ENCODE measurements around the gene OR51E1. TPM values are rescaled to one million over a fixed set of nuclear protein-coding genes. Genes with fewer than 3 reads are reported as not detected.

Gene OR51E1
- polyA plus RNA-seq, 3 donors, result not detected

DNA sequence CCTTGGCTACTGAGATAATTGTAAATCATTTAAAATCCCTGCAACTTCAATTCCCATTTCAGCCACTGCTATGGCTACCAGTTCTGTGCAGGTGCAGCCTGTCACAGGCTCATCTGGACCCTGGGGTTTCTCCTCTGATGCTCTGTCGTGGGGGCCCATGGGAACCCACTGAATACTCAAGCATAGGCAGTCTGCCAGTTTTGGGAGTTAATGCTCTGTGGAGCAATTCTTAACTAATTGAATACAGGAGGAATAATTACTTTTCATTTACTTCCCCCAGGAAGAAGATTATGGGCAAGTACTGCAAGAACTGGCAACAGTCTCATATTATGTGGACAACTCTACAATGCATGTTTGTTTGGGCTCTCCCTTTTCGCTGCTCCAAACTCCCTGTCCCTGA, 28.0 kb downstream of the OR51E1 start:
- no peak for TF ChIP-seq CTCF (IDR thresholded peaks at IDR 0.05)
- H3K4me3 ChIP-seq (replicated peaks in 1 of 3; ENCODE audit: low read depth in 2 of 3, low read length in 3 of 3), result no peak overlapping the region
- no peak overlapping the region for H3K9ac ChIP-seq (ENCODE audit: insufficient read depth, low read length, poor library complexity, severe bottlenecking)
- Mint-ChIP-seq H3K4me1 (no peaks in the 10 kb centered on the region), H3K27me3 (ENCODE audit: low read depth in 3 of 3) (peaks cover 2 to 14% (median 6%) of the 10 kb centered on the region in 3 donors), H3K4me3 (no peak overlapping the region), H3K9me3 (peaks cover 0 to 3% (median 0%) of the 10 kb centered on the region in 7 donors), H3K36me3 (no peaks in the 10 kb centered on the region), H3K27ac (no peak overlapping the region)
- no peaks in the 10 kb centered on the region for H3K27me3 ChIP-seq (ENCODE audit: control insufficient read depth in 2 of 2, insufficient read depth in 2 of 2, low read length in 2 of 2)
- intact Hi-C loops (cut with micrococcal nuclease), result no loop called here
- no peak for DNase-seq
- H3K4me1 ChIP-seq (ENCODE audit: control insufficient read depth in 1 of 2, insufficient read depth in 2 of 2, low read length in 2 of 2), result no peaks in the 10 kb centered on the region
- no CpG with 5 or more reads among the region's 2 CpGs for WGBS (ENCODE audit: insufficient coverage)
- no peak overlapping the region for H3K27ac ChIP-seq (ENCODE audit: low read depth in 1 of 2, low read length in 2 of 2)
- H2AFZ ChIP-seq (ENCODE audit: insufficient read depth, low read depth, low read length, poor library complexity, severe bottlenecking), result no peak overlapping the region
- no peaks in the 10 kb centered on the region for H3K9me3 ChIP-seq (replicated peaks in 1 of 2; ENCODE audit: control insufficient read depth in 1 of 2, insufficient read depth in 1 of 2, low read length in 2 of 2)
- no peaks in the 10 kb centered on the region for H3K36me3 ChIP-seq (replicated peaks in 1 of 2; ENCODE audit: control insufficient read depth in 1 of 2, insufficient read depth in 2 of 2, low read length in 2 of 2)
- no peaks in the 10 kb centered on the region for H4K20me1 ChIP-seq (ENCODE audit: insufficient read depth, low read length)
- H3K79me2 ChIP-seq (ENCODE audit: insufficient read depth, low read length), result no peaks in the 10 kb centered on the region
- no peak overlapping the region for H3K4me2 ChIP-seq (replicated peaks; ENCODE audit: extremely low read depth, low read length, poor library complexity, severe bottlenecking)

GRCh38 chr11:4672470-4672869, 28.7 kb downstream of the OR51E1 start:
- no peaks in the 10 kb centered on the region for H3K9me3 ChIP-seq (replicated peaks in 1 of 2; ENCODE audit: control insufficient read depth in 1 of 2, insufficient read depth in 1 of 2, low read length in 2 of 2)
- no peak for DNase-seq
- peaks cover 0 to 4% (median 0%) of the 10 kb centered on the region in 7 donors for H3K9me3 Mint-ChIP-seq
- no peak overlapping the region for H3K4me3 Mint-ChIP-seq
- peaks cover 2 to 14% (median 6%) of the 10 kb centered on the region in 3 donors for H3K27me3 Mint-ChIP-seq (ENCODE audit: low read depth in 3 of 3)
- H3K9ac ChIP-seq (ENCODE audit: insufficient read depth, low read length, poor library complexity, severe bottlenecking), result no peak overlapping the region
- H3K4me1 ChIP-seq (ENCODE audit: control insufficient read depth in 1 of 2, insufficient read depth in 2 of 2, low read length in 2 of 2), result no peaks in the 10 kb centered on the region
- no peak overlapping the region for H3K27ac ChIP-seq (ENCODE audit: low read depth in 1 of 2, low read length in 2 of 2)
- no CpG with 5 or more reads among the region's 3 CpGs for WGBS (ENCODE audit: insufficient coverage)
- no peaks in the 10 kb centered on the region for H4K20me1 ChIP-seq (ENCODE audit: insufficient read depth, low read length)
- no peaks in the 10 kb centered on the region for H3K79me2 ChIP-seq (ENCODE audit: insufficient read depth, low read length)
- no peaks in the 10 kb centered on the region for H3K4me1 Mint-ChIP-seq
- H3K36me3 Mint-ChIP-seq, result no peaks in the 10 kb centered on the region
- no peak overlapping the region for H2AFZ ChIP-seq (ENCODE audit: insufficient read depth, low read depth, low read length, poor library complexity, severe bottlenecking)
- H3K4me3 ChIP-seq (replicated peaks in 1 of 3; ENCODE audit: low read depth in 2 of 3, low read length in 3 of 3), result no peak overlapping the region
- intact Hi-C loops (cut with micrococcal nuclease), result no loop called here
- H3K4me2 ChIP-seq (replicated peaks; ENCODE audit: extremely low read depth, low read length, poor library complexity, severe bottlenecking), result no peak overlapping the region
- no peaks in the 10 kb centered on the region for H3K36me3 ChIP-seq (replicated peaks in 1 of 2; ENCODE audit: control insufficient read depth in 1 of 2, insufficient read depth in 2 of 2, low read length in 2 of 2)
- H3K27me3 ChIP-seq (ENCODE audit: control insufficient read depth in 2 of 2, insufficient read depth in 2 of 2, low read length in 2 of 2), result no peaks in the 10 kb centered on the region
- H3K27ac Mint-ChIP-seq, result no peak overlapping the region
- no peak for TF ChIP-seq CTCF (IDR thresholded peaks at IDR 0.05)

Data from CD14-positive monocyte (primary cell).